B cell (primary cell): ENCODE results near the gene CALM1. TPM values are rescaled to one million over a fixed set of nuclear protein-coding genes. Genes with fewer than 3 reads are reported as not detected.
A peak's percentile ranks its signal among the peaks of the same experiment; 100 is the strongest.

Source experiments
- ATAC-seq: fragments of 200-7000 bp; cut with Tn5 transposase; one replicate; pipeline ENCODE4 v1.10.0; 2021; ENCODE audit warnings: low read depth, mild to moderate bottlenecking, moderate number of reproducible peaks, moderate library complexity
- CTCF ChIA-PET: fragments of 350-600 bp; sonication (Branson Sonifier 250); formaldehyde crosslinking; loops from one replicate; lab custom pipeline; 2021; ENCODE audit warnings: antibody characterized with exemption, inconsistent platforms; lab: Charles Lee
- POLR2A ChIA-PET: fragments of 350-600 bp; sonication (Branson Sonifier 250); formaldehyde crosslinking; loops from one replicate; lab custom pipeline; 2021; ENCODE audit warnings: antibody characterized with exemption; lab: Charles Lee
- DNase-seq: peaks from one replicate; pipeline ENCODE4 v3.0.0; 2013
- H2AFZ ChIP-seq: 2 replicates; pipeline ENCODE4 v1.6.1; 2012; ENCODE audit warnings: mild to moderate bottlenecking, low read depth, low read length; ENCODE audit not compliant: insufficient read depth, poor library complexity, severe bottlenecking
- H3K27ac ChIP-seq, 2 donors: 1 replicate in 1 of 2; 2 replicates in 1 of 2; pipeline ENCODE4 v1.5.1; 2012 to 2013; ENCODE audit warnings: low read length in 2 of 2, mild to moderate bottlenecking in 2 of 2, moderate library complexity in 1 of 2
- H3K27me3 ChIP-seq, 4 experiments: fragments of 200-600 bp in 1 of 4; sonication (generic) in 1 of 4; replicated peaks in 1 of 4; 1 replicate in 2 of 4; 2 replicates in 2 of 4; pipeline versions ENCODE4 v1.6.1 to v1.7.0; 2013 to 2016; ENCODE audit warnings: low read length in 3 of 4, mild to moderate bottlenecking in 2 of 4, mixed read lengths in 1 of 4, moderate library complexity in 1 of 4; ENCODE audit not compliant: insufficient read depth in 4 of 4, control insufficient read depth in 3 of 4; ENCODE audit errors: control extremely low read depth in 1 of 4
- H3K36me3 ChIP-seq, 2 experiments: replicated peaks in 1 of 2; 1 replicate in 1 of 2; 2 replicates in 1 of 2; pipeline versions ENCODE4 v1.6.1 to v1.7.1; 2013; ENCODE audit warnings: low read length in 1 of 2; ENCODE audit not compliant: insufficient read depth in 2 of 2, control insufficient read depth in 1 of 2; ENCODE audit errors: control extremely low read depth in 1 of 2, extremely low read depth in 1 of 2
- H3K4me1 ChIP-seq, 2 donors: fragments of 200-600 bp in 1 of 2; sonication (generic) in 1 of 2; 1 replicate in 1 of 2; 2 replicates in 1 of 2; pipeline versions ENCODE4 v1.5.1 to v1.6.1; 2013 to 2017; ENCODE audit warnings: low read length in 2 of 2; ENCODE audit not compliant: control insufficient read depth in 2 of 2, insufficient read depth in 2 of 2
- H3K4me2 ChIP-seq: replicated peaks from 2 replicates; pipeline ENCODE3; 2012; ENCODE audit warnings: mild to moderate bottlenecking, low read depth, low read length; ENCODE audit not compliant: poor library complexity, severe bottlenecking
- H3K4me3 ChIP-seq, 5 experiments: fragments of 200-600 bp in 1 of 5; sonication (generic) in 1 of 5; 1 replicate in 3 of 5; 2 replicates in 2 of 5; pipeline versions ENCODE4 v1.5.1 to v1.7.0; 2011 to 2016; ENCODE audit warnings: low read length in 4 of 5, mild to moderate bottlenecking in 4 of 5, low read depth in 2 of 5, control low read depth in 1 of 5, moderate library complexity in 1 of 5; ENCODE audit not compliant: insufficient read depth in 1 of 5; ENCODE audit errors: control extremely low read depth in 1 of 5, extremely low read depth in 1 of 5
- H3K79me2 ChIP-seq: fragments of 200-600 bp; sonication (generic); one replicate; pipeline ENCODE4 v1.6.0; 2016; ENCODE audit warnings: low read length; ENCODE audit not compliant: control insufficient read depth, insufficient read depth
- H3K9ac ChIP-seq: fragments of 200-600 bp; sonication (generic); 2 replicates; pipeline ENCODE4 v1.6.1; 2017; ENCODE audit warnings: mild to moderate bottlenecking, low read length, moderate library complexity
- H3K9me3 ChIP-seq, 3 donors: one replicate each; pipeline versions ENCODE4 v1.6.1 to v1.7.1; 2013; ENCODE audit warnings: low read length in 2 of 3; ENCODE audit not compliant: control insufficient read depth in 2 of 3, insufficient read depth in 1 of 3; ENCODE audit errors: control extremely low read depth in 1 of 3
- H4K20me1 ChIP-seq: 2 replicates; pipeline ENCODE4 v1.6.0; 2012; ENCODE audit warnings: mild to moderate bottlenecking, low read length; ENCODE audit not compliant: insufficient read depth, control insufficient read depth, poor library complexity, severe bottlenecking
- H3K27ac Mint-ChIP-seq: one replicate; pipeline ENCODE4 v1.8.0; 2021; ENCODE audit warnings: mixed read lengths
- H3K27me3 Mint-ChIP-seq: one replicate; pipeline ENCODE4 v1.8.0; 2021; ENCODE audit warnings: mixed read lengths
- H3K4me1 Mint-ChIP-seq: one replicate; pipeline ENCODE4 v1.8.0; 2021; ENCODE audit warnings: mixed read lengths
- H3K4me3 Mint-ChIP-seq: one replicate; pipeline ENCODE4 v1.8.0; 2021; ENCODE audit warnings: mixed read lengths
- H3K9me3 Mint-ChIP-seq: one replicate; pipeline ENCODE4 v1.8.0; 2022; ENCODE audit warnings: mixed read lengths; ENCODE audit not compliant: insufficient read depth
- EZH2 ChIP-seq: IDR thresholded peaks from 2 replicates; pipeline ENCODE4 v1.6.1; 2012; ENCODE audit warnings: borderline replicate concordance, low read depth, mild to moderate bottlenecking, moderate library complexity, low read length; ENCODE audit not compliant: insufficient read depth, poor library complexity, severe bottlenecking
- WGBS: methylation state at CpG from one replicate; pipeline ENCODE4 v1.1.5; 2013; ENCODE audit warnings: missing lambda C conversion rate; ENCODE audit not compliant: insufficient coverage; 5-methylcytosine and 5-hydroxymethylcytosine counted together
- intact Hi-C: fragments of 100-400 bp; cut with micrococcal nuclease; formaldehyde crosslinking; loops from one replicate; pipeline ENCODE4 v1.10.0; 2022
- polyA plus RNA-seq: library from polyadenylated mRNA; depleted of rRNA; stranded (reverse); fragments of >200 nt; gene quantifications from 2 replicates; pipeline ENCODE4 v1.2.3, GENCODE V29; 2012
- total RNA-seq, 2 donors: library from RNA; stranded (reverse); fragments of 120-200 nt in 1 of 2; gene quantifications; 1 replicate in 1 of 2; 2 replicates in 1 of 2; pipeline versions ENCODE4 v1.2.3 to v1.2.4, GENCODE V29; 2013 to 2022
- TF ChIP-seq, protein P1 (sequence below): fragments of 200-600 bp; IDR thresholded peaks from one replicate; pipeline ENCODE4 v1.8.0; 2022; ENCODE audit warnings: antibody characterized with exemption, mild to moderate bottlenecking

CALM1 gene
- total and polyA plus RNA-seq, 2 donors (not counting 1 experiment from before 2014, with no cell fraction given): 264 to 267 TPM

DNA sequence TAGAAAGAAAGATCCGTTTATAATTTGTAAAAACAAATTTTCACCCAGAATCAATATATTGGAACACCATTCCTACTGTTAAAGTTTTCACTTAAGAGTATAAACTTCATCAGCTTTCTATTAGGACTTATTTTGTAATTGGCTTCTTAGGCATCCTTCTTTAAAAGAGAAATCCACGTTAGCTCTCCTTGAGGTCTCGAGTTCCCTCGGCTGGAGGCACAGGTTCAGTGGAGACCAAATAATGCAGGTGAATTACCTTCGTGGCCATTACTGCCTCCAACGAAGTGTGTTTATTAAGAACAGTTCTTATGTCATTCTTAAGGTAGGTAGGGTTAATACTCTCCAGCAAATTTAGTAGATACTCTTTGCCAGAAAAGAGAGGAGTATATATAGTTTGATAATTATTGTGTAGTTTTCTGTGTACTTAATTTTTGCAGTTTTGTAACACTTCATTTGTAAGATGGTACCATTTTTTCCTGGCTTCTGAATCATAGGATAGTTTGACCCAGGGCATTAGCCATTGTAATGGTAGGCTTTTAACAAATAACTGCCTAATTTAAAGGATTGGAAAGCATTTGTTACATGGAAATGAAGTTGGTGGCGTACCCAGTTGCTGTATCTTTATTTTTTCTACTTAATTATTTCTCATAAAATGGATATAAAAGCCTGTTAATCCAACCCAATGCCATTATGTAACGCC, 2.2 kb downstream of the CALM1 start:
- TF ChIP-seq, protein P1, sequence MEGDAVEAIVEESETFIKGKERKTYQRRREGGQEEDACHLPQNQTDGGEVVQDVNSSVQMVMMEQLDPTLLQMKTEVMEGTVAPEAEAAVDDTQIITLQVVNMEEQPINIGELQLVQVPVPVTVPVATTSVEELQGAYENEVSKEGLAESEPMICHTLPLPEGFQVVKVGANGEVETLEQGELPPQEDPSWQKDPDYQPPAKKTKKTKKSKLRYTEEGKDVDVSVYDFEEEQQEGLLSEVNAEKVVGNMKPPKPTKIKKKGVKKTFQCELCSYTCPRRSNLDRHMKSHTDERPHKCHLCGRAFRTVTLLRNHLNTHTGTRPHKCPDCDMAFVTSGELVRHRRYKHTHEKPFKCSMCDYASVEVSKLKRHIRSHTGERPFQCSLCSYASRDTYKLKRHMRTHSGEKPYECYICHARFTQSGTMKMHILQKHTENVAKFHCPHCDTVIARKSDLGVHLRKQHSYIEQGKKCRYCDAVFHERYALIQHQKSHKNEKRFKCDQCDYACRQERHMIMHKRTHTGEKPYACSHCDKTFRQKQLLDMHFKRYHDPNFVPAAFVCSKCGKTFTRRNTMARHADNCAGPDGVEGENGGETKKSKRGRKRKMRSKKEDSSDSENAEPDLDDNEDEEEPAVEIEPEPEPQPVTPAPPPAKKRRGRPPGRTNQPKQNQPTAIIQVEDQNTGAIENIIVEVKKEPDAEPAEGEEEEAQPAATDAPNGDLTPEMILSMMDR: no peak
- no peak for TF ChIP-seq EZH2
- H3K4me1 ChIP-seq: peaks cover 39 to 45% of the 10 kb centered on the region in 2 donors
- H3K36me3 ChIP-seq: peaks cover 4 to 41% of the 10 kb centered on the region in 2 experiments
- H3K4me3 Mint-ChIP-seq: peak overlapping the region; percentile 96
- ChIA-PET POLR2A (interaction anchor here (0.8 to 3.3 kb wide), 2 partner anchors 16 to 143 kb away, joined by 3 to 32 read pairs; partner anchors contain the start of gene PSMC1), CTCF (interaction anchor here (0.8 to 2.6 kb wide), 16 partner anchors 9 to 460 kb away, joined by 3 to 36 read pairs (median 6); no protein-coding TSS in a partner anchor)
- H2AFZ ChIP-seq: peak overlapping the region; percentile 39
- H3K27me3 Mint-ChIP-seq: no peaks in the 10 kb centered on the region
- no peaks in the 10 kb centered on the region for H3K9me3 ChIP-seq
- H3K27ac Mint-ChIP-seq: peak overlapping the region; percentile 98
- peak overlapping the region; percentile 86 for H3K9ac ChIP-seq
- WGBS: 54% methylated on average over 5 of the region's 8 CpGs
- ATAC-seq (no peak), DNase-seq (no peak)
- peaks cover 66% of the 10 kb centered on the region for H4K20me1 ChIP-seq
- H3K27me3 ChIP-seq: no peaks in the 10 kb centered on the region
- no peaks in the 10 kb centered on the region for H3K9me3 Mint-ChIP-seq
- intact Hi-C loops: loop anchor here (1.0 to 5.0 kb wide), 7 partner anchors 68 to 1708 kb away; partner anchors contain the start of genes ATXN3, EFCAB11, GPR68 and NRDE2
- peak overlapping the region; percentile 58 to 94 (median 80) for H3K4me3 ChIP-seq
- peak overlapping the region; percentile 93 to 95 for H3K27ac ChIP-seq
- H3K4me1 Mint-ChIP-seq: peaks cover 46% of the 10 kb centered on the region
- H3K4me2 ChIP-seq: peak overlapping the region; percentile 99
- peaks cover 54% of the 10 kb centered on the region for H3K79me2 ChIP-seq
